NCI-H1930 (cell line): ENCODE measurements around the gene TEX2.

Source experiments
- DNase-seq, 2 experiments: peaks; one replicate each; lab custom pipeline; 2025; lab: John Stamatoyannopoulos, UW

TEX2 gene, protein sequence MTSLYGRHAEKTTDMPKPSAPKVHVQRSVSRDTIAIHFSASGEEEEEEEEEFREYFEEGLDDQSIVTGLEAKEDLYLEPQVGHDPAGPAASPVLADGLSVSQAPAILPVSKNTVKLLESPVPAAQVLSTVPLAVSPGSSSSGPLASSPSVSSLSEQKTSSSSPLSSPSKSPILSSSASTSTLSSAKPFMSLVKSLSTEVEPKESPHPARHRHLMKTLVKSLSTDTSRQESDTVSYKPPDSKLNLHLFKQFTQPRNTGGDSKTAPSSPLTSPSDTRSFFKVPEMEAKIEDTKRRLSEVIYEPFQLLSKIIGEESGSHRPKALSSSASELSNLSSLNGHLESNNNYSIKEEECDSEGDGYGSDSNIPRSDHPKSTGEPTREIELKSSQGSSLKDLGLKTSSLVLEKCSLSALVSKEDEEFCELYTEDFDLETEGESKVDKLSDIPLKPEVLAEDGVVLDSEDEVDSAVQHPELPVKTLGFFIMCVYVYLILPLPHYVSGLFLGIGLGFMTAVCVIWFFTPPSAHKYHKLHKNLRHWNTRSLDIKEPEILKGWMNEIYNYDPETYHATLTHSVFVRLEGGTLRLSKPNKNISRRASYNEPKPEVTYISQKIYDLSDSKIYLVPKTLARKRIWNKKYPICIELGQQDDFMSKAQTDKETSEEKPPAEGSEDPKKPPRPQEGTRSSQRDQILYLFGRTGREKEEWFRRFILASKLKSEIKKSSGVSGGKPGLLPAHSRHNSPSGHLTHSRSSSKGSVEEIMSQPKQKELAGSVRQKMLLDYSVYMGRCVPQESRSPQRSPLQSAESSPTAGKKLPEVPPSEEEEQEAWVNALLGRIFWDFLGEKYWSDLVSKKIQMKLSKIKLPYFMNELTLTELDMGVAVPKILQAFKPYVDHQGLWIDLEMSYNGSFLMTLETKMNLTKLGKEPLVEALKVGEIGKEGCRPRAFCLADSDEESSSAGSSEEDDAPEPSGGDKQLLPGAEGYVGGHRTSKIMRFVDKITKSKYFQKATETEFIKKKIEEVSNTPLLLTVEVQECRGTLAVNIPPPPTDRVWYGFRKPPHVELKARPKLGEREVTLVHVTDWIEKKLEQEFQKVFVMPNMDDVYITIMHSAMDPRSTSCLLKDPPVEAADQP

DNA sequence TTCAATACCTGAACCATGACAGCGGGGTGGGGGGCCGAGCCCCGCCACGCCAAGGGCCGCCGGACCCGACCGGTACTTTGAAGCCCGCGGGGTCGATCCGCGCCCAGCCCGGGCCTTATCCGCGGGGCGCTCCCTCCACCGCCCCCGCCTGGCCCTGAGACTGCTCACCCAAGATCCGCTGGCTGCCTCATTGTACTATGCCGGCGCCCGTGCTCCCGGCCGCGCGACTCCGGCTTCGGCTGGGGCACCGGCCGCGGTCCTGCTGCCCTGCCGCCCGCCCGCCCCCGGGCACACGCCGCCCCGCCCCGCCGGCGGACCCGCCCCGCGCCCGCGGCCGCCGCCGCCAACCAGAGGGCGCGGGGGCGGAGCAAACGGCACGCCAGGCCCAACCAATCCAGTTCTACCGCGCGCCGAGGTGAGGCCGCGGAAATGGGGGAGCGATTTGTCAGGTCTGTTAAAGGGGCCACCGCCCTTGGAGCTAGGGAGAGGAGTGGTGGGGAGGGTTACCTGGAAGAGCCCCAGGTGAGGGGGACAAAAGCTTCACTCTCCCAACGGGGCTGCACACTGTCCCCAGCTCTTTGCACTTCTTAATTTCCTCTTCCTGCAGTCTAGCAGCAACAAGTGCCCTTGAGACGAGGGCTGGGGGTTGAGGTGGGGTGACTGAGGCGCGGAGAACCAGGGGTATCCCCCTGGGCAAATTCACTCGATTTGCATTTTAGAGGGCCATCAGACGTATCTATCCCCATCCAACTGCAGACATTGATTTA lies at the start of gene TEX2:
Gene TEX2 (minus strand): TSS at position 261 of the 767 bp plus-strand sequence. CDS start 49,043 bp downstream, outside the sequence.
- DNase-seq = peak; percentile 79 to 84

DNA sequence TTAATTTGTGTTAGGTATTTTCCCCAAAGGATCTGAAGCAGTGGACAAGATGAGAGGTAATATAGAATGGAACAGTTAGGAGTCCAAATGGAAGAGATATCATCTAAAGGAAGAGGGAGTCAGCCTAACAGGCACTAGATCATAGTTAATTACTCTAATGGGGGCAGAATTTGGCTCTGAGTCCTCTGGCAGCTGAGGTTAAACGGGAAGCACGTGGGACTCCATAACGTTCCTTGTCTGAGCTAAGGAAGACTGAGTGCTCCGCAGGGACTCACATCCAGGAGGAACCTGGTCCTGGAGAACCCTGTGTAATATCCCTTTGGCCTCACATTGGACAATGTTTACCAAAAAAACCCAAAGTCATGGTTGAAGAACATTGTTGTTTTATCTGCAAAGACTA lies 46.6 kb upstream of the TEX2 start:
- no peak for DNase-seq

DNA sequence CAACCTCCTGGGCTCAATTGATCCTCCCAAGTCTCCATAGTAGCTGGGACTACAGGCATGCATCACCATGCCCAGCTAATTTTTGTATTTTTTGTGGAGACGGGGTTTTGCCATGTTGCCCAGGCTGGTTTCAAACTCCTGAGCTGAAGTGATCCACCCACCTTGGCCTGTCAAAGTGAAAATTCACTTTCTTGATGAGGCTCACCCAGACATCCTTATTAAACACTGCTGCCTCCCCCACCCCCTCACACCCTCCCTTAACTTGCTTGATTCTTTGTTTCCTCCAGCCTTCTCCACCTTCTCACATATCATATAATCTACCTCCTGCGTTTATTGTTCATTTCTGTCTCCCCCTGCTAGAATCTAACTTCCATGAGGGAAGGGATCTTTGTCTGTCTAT lies 46.0 kb upstream of the TEX2 start:
- no peak for DNase-seq

DNA sequence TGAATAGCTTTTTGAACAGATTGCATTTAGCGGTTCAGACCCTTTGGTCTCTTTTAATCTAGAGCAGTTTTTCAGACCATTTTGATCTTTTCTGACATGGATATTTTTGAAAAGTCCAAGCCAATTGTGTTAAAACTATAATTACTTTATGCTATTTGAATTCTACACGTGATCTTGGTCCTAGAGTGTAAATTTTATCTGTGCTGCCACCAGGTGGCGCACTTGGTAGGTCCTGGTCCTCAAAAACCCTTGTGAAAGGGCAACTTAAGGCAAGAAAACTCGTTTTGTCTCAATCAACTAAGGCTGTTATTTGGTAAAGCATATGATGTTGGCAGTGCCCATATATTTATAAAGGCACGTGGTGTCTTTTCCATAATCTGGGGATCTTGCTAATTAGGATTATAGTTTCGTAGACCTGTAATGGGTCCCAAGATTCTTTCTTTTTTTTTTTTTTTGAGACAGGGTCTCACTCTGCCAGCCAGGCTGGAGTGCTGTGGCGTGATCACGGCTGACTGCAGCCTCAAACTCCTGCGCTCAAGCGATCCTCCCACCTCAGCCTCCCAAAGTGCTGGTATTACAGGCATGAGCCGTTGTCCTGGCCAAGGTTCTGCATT lies 43.9 kb upstream of the TEX2 start:
- peak in 1 of 2 experiments; percentile 39 for DNase-seq

DNA sequence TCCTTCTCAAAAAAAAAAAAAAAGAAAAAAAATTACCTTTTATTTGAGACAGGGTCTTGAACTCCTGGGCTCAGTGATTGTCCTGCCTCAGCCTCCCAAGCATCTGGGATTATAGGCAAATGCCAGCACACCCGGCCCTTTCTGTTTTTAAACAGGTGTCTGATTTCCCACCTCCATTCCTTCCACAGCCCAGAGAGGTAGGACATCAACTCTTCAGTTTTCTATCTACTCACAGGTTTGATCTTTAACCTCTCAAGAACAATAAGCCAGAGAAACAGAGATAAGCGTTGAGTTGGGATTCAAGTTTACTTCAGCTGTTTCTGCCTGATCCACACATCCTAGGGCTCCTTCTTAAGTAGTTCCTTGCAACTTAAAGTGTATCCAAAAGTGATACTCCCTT lies 41.5 kb upstream of the TEX2 start:
- no peak for DNase-seq

DNA sequence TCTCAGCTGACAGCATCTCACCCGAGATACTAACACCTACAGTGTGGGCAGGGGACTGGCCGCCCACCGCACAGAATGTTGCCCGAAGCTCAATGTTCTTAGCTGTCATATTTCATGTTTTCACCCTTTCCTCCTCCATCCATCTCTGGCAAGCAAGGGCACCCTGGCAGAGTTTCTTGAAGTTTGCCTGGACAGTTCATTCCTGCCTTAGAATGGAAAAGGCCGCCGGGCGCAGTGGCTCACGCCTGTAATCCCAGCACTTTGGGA lies 37.6 kb upstream of the TEX2 start:
- no peak for DNase-seq

DNA sequence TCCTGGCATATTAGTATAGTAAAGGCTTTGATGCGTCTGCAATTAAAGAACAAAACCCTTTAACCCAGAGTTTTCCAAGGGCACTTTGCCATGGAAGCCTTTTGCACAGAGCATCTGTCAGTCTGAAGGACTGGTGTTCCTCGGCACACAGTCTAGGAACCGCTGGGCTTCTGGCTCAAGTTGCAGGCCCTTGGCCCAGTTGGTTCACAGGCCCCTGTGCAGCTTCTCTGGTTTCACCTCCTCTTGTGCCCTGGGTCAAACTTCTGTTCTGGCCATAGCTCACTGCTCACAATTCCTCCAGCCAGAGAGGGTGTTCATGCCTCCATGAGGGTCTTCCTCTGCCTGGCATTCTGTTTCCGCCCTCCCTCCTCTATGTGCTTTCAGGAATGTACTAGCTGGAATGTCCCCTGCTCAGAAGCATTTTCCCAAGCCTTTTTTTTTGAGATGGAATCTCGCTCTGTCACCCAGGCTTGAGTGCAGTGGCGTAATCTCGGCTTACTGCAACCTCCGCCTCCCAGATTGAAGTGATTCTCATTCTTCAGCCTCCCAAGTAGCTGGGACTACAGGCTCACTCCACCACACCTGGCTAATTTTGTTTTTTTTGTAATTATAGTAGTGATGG lies 34.5 kb upstream of the TEX2 start:
- DNase-seq = no peak

DNA sequence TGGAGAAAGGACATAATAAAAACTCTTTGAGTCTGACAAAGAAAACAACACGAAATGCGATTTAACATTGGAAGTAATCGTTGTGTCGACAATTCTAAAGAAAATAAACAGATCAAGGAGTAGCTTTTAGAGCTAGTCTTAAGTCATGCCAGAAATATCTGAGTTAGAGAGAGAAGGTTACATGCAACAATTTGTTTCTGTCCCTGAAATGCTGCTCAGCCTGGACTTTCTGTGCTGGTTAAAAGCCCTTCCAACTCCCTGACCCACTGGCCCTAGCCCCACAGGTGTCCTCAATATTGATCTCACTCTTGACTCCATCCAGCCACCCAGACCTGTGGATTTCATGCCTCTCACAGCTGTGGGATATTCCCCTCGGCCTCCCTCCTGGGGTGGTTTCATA lies 33.2 kb upstream of the TEX2 start:
- no peak for DNase-seq

DNA sequence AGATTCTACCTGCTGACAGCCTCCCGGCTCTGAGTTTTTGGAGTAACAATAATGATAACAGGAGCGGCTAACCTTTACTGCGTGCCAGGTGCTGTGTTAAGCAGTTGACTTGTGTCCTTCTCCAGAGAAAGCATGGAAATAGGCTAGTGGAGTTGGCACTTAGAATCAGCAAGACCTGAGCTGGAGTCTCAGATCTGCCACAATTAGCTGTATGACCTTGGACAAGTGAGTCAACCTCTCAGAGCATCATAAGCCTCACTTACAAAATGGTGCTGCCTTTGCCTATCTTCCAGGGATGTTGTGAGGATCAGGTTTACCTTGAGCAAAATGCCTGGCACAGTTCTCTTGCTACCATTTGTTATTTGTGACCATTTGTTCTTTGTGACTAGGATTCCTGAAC lies 32.1 kb upstream of the TEX2 start:
- DNase-seq = no peak

DNA sequence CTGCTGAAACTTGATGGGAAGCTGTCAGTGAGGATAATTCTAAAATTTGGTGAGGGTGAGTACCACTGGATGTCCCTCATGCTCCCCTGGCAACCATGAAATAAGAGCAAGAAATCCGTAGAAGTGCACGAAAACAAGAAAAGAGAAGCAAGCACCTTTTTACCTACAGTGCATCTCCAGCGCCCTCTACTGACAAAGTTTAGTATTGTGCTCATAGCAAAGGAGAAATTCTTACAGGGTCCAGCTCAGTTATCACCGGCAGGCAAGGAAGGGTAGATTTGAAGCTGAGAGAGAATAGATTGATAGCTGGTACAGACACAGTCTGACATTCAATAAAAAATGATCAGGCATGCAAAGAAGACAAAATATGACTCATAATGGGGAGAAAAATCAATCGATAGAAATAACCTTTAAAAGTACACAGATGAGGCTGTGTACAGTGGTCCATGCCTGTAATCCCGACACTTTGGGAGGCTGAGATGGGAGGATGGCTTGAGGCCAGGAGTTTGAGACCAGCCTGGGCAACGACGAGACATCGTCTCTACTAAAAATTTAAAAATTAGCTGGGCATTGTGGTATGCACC lies 28.3 kb upstream of the TEX2 start:
- no peak for DNase-seq

DNA sequence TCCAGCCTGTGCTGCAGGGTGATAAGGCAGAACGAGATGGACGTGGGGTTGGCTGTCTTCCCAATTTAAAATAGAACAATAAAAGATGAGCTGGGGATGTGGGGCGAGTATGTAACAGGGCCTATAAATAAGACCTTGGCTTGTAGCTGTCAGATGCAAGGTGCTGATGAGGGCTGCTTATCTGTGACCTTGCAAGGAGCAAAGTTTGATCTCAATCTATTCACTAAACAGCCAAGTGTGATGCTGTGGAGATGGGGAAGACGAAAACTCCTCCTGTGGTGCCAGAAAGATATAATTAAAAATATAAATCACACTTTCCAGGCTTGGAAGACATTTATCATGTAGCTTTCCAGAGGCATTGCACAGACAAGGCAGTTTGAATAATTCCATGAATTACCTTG lies 26.7 kb upstream of the TEX2 start:
- no peak for DNase-seq

DNA sequence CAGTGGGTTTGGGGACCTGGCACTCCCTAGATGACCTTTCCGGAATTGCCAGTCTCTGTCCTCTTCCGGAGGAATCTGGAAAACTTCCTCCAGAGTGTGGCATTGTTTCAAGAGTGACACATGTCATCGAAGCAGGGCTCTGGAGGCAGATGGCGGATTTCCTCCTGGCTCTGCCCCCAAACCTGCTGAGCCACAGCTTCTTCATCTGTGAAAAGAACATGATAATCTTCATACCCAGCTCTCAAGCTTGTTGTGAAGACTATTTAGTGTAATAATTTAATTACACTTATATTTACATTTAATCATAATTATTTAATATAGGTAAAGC lies 19.7 kb upstream of the TEX2 start:
- no peak for DNase-seq

DNA sequence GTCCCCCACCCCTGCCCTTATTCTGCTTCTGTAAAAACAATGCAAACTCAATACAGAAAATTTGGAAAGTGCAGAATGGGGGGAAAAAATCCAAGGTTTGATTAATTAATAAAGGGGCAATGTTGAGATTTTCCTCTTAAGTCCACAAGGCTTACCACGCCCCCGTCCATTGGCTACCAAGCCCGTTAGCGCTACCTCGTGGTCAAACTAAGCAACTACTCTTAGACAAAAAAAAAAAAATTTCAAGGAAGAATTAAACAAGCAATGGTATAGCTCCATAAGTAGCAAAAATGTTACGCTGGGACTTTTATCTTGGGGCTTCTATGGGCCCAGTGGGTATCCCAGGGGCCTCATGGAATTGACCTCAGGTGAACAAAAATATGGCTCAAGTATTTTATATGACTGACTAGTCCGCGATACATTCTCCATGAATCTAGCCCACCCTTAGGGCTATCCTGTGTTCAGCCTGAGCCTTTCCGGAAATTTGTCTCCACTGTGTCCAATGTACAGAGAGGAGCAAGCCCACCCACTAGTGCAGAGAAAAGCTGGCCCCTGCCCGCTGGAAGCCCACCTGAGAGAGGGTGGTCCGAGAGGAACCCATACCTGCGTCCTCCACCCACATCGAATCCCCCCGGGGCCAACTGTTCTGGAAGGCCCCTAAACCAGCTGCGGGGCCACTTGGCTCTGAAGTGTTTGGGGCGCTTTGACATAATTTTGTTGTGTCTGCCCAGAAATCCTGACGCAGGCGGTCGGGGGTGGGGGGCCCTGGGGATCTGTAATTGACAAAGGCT lies 19.1 kb upstream of the TEX2 start:
- peak in 1 of 2 experiments; percentile 3 for DNase-seq

DNA sequence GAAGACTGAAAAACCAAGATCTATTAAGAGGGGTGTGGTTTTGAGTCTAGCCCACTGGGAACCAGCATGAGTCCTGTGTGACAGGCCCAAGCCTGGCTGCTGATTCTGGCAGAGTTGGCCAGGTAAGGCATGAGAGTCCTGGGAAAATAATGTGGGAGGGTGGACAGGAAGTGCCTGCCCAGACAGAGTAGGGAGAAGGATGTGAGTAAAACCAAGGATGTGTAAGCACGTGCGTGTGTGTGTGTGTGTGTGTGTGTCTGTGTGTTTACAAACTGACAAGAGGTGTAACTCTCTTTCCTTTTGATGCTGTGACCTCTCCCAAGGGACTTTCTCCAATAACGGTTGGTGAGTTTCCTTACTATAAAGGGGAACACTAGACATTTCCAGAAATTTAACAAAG lies 15.6 kb upstream of the TEX2 start:
- no peak for DNase-seq

DNA sequence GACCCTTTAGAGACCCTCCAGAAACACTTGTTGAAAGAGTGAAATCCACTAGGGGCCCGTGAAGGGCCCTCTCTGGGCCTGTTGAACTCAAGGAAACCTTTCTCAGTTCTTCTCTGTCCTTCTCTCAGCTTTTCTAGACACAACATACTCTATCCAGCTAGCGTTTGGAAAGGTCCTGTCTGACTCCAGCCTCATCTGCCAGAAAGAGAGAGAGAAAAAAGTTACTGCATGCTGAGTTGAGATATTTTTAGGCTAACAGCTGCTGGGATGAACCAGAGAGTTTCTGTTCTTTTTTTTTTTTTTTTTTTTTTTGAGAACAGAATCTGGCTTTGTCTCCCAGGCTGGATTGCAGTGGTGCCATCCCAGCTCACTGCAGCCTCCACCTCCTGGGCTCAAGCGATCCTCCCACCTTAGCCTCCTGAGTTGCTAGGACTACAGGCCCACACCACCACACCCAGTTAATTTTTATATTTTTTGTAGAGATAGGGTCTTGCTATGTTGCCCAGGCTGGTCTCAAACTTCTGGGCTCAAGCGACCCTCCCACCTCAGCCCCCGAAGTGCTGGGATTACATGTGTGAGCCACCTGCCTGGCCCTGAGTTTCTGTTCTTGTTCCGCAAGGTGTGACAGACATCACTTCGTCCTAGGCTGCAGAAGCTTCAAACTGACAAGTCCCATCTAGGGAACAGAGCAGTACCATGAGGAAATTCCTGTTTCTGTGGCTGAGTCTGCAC lies 14.9 kb upstream of the TEX2 start:
- no peak for DNase-seq

DNA sequence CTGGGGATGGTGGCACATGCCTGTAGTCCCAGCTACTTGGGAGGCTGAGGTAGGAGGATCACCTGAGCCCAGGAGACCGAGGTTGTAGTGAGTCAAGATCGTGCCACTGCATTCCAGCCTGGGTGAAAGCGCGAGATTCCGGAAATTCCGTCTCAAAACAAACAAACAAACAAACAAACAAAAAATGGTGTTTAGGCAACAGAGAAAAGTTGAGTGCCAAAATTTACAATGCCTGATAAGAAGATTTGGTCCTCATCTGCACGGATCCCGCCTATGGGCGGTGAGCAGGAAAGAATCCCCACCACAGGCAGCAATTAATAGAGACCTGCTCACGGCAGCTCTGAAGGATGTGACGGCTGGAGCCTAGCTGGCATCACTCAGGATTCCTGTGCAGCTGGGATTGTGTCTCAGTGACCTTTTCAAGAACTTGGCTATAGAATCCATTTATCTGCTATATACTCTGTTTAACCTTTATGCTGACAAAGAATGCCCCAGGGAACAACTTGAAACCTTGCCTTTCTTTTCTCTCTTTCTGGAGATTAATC lies 14.0 kb upstream of the TEX2 start:
- no peak for DNase-seq

DNA sequence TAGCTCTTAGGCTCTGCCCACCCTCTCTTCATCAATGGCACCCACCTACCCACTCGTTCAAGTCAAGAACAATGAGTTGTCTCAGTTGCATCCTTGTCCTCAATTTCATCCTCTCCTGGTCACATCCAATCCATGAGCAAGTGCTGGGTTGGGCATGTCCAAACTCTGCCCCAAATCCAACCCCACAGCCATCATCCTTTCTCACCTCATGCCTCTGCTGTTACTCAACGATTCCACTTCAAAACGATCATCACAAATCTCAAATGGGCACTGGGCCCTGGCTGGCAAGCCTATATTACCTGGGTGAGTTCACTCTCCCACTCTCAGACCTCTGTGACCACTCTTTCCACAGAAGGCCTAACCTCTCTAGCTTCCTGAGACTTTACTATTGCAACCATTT lies 12.0 kb upstream of the TEX2 start:
- no peak for DNase-seq

DNA sequence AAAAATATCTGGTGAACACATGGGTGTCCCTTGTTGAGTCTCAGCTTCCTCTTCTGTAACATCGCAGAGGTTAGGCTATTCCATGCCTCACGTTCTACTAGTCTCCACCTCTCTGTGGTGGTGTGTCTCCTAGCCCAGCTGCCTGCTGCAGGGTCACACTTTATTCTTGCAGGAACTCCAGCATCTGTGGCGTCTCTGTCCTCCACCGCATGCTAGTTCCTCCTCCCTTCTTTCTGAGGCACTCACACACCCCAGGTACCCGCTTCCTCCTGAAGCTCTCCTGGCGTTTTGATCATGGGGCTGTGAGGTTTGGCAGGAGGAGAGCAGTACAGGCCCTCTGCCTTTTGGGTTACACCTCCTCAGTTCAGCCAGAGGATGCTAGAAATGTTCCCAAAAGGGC lies 9.9 kb upstream of the TEX2 start:
- DNase-seq = no peak

DNA sequence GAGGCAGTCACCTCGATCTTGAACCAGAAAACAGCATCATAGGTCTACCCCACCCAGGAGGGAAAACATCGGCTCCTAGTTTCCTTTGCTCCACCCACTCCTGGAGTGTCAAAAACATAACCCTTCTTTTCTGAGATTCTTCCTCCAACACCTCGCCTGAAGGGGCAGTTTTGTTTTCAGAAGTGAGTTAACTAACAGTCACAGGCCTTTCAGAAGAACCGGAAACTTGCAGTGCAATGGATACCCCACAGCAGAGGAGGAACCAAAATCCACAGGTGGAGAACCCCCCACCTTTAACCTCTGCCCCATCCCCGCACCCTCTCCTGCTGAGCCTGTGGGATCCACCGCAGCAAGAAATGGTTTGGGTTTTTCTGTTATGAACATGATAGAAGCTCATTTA lies 7.8 kb upstream of the TEX2 start:
- no peak for DNase-seq
